HG02798 (cell line): ENCODE results near the gene KLK1.

Experiments used
- ATAC-seq: cut with Tn5 transposase; IDR thresholded peaks from one replicate; pipeline ENCODE4 v1.9.1; 2021; ENCODE audit warnings: mild to moderate bottlenecking; ENCODE audit not compliant: unreplicated experiment, poor library complexity

KLK1 gene

DNA sequence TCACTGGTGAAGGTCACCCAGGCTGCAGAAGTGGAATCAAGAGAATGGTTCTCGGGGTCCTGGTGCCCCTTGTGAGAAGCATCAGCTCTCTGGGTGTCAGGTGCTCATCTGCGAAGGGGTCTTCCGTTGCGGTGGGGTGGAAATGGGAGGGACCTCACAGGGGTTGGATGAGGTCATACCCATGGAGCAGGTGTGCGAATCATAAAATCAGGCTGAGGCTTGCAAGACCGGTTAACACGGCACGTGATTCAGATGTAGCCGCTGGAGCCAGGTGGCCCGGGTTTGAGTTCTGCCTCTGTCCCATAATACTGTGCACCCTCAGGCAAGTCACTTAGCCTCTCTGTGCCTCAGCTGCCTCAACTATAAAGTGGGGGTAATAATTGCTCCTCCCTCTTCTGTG is 13.7 kb upstream of the KLK1 start:
- ATAC-seq, result no peak

- ATAC-seq, result no peak
Observed at GRCh38 chr19:50836543-50837195, 13.1 kb upstream of the KLK1 start.

- peak; percentile 81 for ATAC-seq
Observed at GRCh38 chr19:50835785-50836542, 12.4 kb upstream of the KLK1 start.

DNA sequence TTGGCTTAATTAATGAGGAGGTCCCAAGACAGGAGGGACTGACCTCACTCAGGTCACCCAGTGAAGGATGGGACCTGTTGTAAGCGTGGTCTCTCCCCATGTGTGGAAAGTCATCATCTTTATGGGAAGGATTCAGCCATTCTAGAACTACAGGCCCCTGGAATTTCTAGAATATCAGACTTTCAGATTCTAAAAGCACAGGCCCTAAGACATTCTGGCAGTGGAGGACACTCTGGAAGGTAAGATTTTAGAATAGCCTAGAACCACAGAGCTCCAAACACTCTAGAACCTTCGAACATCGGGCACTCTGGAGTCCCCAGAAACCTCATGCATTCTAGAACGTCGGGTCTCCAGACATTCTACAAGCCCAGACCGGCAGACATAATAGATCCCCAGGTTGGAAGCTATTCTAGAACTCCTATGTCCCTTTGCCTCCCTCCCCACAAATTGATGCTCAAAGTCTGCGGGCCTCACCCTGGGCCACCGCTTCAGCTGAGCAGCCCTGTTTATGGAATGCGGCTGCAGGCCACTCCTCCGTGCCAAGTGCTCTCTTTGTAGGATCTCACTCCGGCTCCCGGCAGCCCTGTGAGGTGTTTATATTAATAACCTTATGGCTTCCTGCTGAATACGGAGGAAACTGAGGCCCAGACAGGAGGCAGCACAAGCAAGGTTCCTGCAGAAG is 11.7 kb upstream of the KLK1 start:
- ATAC-seq, result no peak

DNA sequence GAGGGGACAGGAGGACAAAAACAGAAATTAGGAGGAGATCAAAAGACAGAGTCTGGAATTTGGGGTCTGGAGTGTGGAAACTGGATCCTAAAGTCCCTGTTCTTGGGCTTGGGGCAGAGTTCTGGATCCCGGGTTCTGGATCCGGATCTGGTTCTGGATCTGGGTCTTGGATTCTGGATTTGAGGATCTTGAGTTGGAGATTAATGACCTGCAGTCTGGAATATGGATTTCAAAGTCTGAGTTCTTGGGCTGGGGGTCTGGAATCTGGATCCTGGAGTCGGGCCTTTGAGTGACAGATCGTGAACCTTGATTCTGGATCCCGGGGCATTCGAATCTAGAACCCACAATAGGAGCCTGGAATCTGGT is 10.2 kb upstream of the KLK1 start:
- ATAC-seq, result no peak

DNA sequence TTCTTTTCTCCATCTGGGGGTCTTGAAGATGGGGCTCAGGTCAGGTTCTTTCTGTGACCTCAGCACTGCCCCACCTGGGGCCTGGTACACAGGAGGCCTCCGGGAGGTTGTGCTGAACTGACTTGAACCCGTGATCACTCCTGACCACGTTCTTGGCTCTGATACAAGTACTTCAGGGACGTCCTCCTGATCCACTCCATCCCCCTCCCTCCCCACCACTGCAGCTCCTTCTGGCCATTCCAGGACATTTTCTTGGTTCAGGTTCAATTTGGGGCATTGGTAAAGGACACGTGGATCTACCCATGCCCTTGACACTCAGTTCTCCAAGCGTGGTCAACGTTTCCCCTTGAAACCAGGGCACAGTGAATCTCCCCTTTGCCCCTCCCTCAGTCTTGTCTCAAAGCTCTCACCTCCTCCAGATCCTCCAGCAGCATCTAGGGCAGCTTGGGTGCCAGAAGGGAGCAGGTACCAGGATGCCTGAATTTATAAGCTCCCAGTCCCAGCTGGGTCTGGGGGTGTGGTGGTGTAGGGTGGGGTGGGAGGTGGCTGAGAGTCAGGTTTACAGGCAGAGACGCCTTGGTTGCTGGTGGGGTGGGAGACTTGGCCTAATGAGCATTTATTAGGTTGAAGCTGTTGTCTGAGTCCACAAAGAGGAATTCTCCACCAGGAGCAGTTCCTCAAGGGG is 9.7 kb upstream of the KLK1 start, which contains the start of gene KLK15:
Gene KLK15, minus strand, starts transcription at position 458 of the 685 bp plus-strand sequence. CDS start 2,082 bp downstream, outside the sequence.
- no peak for ATAC-seq

GRCh38 chr19:50832666-50833065 is 9.1 kb upstream of the KLK1 start:
- no peak for ATAC-seq

DNA sequence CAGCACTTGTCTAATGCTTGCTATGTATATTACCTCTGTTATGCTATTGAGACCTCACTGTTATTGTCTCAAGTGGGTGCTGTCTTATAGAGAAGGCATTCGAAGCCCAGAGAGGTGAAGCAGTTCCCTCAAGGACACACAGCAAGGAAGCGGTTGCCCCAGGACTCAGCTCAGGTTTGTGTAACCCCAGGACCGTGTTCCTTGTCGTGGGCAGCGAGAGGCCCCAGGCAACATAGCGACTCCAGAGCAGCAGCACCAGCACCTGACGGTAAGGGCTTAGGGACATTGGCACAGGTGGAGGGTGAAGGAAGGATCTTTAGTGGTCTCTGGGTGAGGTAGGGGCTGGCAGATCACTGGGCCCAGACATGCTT is 7.4 kb upstream of the KLK1 start:
- no peak for ATAC-seq

- no peak for ATAC-seq
Observed at GRCh38 chr19:50830266-50831025, 6.9 kb upstream of the KLK1 start.

DNA sequence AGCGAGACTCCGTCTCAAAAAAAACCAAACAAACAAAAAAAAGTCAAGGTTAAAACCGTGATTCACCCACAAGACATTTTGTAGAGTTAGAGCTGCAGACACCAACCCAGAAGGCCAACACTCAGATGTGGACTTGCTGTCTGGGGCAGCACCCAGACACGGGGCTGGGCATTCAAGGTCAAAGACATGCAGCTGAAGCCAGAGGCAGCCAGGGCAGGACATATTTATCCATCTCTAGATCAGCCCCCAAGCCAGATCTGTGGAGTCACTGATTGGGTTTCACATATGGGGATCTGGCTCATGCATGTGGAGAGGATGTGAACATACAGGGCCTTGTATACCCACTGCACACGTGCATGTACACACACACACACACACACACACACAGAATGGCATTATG is 6.2 kb upstream of the KLK1 start:
- ATAC-seq, result no peak

- no peak for ATAC-seq
Observed at GRCh38 chr19:50827476-50827875, 3.9 kb upstream of the KLK1 start.

DNA sequence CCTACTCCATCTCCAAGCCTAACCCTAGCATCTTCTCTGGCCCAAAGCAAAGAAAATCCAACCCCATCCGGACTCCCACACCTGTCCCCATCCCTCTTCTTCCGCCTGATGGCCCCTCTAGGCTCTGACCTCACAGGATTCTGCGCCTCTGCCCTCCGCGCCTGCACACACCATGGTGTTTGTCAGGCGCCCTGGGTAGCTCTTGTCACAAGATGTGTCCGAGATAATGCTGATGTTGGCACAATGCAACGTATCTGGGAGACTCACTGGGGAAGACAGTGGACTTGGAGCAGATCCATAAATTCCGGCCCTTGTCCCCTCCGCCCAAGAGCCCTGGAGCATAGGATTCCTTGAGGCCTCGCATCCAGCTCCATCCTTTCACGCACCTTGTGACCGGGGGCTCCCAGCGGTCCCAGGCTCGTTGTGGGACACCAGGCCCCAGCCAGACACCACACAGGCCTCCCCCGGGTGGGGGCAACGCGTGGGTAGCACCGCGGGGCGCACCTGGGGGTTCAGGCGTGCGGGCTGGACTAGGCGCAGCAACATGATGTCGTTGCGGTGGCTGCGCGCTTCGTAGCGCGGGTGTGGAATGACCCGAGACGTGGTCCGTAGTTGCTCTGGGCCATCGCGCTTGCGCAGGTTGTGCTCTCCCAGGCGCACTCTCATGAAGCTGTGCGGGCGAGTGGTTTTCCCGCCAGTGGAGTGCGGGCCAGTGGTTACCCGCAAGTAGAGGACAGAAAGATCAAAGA is 3.1 kb upstream of the KLK1 start:
- no peak for ATAC-seq

DNA sequence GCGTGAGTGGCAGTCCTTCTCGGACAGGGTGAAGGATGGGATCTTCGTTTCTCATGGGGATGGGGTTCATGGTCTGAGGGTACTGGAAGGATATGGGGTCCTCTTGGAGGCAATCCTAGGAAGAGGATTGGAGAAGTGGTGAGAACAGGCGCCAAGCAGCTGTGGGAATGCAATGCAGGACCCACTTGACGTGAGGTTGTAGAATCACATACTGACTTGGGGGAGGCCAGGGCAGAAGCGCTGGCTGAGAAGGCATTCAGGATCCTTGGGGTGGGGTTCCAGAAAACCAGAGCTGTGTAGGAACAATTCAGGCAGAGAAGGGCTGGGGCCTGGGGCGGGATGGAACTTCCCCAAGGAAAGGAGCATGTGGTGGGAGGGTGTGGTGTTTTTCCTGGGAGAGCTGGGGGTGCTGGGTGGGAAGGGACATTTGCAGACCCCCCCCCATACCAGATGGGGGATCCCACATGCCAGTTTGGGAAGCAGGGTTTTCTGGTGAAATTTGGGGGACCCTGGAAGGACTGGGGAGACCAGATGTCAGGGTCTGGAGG is 852 bp downstream of the KLK1 start:
- no peak for ATAC-seq

GRCh38 chr19:50821622-50822021 is 2.0 kb downstream of the KLK1 start:
- ATAC-seq, result no peak

GRCh38 chr19:50821248-50821612 is 2.4 kb downstream of the KLK1 start:
- no peak for ATAC-seq

DNA sequence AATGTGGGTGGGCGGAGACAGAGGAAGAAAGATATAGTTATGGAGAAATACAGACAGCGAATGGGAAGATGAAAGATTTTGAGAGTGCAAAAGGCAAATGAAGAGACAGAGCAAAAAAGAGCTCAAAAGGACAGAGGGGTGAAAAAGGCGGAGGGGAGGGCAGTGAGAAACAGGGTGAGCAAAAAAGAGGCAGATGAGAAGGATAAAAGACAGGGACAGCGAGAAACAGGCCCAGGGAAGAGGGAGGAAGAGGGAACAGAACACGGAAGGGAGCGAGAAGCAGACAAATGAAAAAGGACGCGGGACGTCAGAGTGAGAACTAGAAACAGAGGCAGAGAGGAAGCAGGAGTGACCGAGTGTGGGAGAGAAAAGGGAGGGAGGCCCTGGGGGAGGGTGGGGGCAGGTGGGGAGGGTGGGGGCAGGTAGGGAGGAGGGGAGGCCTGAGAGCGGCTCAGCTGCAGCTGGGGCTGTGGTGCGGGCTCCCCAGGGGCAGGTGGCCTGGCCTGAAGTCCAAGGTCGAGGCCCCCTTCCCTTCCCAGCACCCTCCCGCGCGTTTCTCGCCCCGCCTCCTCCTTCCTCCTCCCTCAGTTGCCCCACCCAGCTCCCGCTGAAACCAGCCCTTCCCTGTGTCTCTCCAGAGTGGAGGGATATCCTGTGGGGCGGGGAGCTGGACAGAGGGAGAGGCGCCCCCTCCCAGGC is 2.9 kb downstream of the KLK1 start:
- no peak for ATAC-seq

DNA sequence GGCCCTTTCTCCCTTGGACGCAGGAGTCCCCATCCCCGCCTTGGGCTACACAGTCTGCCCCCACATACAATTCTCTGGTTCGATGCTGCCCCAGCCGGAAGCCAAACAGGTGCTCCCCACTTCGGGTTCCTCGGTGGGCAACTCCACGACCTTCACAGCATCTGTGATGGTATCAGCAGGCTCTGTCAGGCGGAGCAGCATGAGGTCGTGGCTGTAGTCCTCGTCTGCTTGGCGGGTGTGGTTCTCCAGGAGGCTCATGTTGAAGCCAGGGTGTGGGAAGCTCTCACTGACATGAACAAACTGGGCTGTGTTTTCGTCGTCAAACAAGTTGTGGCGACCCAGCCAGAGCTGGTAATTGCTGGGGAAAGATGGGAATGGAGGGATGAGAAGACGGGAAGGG is 3.5 kb downstream of the KLK1 start:
- no peak for ATAC-seq

- ATAC-seq, result no peak
Observed at GRCh38 chr19:50819636-50820035, 4.0 kb downstream of the KLK1 start.
